Measurements from ENCODE around the gene SIPA1L2. TPM values are rescaled to one million over a fixed set of nuclear protein-coding genes. Genes with fewer than 3 reads are reported as not detected.

Gene SIPA1L2
- total and polyA plus RNA-seq, 5 donors from 2014 or later = 0.22 TPM; not detected in 4

DNA sequence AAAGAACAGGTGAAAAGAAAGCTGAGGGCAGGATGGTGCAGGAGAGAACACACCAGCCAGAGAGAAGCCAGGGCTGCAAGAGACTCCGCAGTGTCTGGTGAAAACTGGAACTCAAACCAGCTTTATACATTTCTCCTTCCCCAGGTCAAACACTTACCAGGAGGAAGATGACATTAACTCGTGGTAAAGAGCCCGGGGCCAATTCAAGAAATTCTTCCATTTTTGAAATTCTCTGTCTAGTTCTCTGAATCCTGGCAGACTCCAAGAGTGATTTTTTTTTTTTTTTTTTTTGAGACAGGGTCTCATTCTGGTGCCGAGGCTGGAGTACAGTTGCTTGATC is 25.8 kb upstream of the SIPA1L2 start:
- DNase-seq (no peak), ATAC-seq (ENCODE audit: low read depth in 2 of 2) (no peak)
- no peak overlapping the region for H3K4me3 ChIP-seq (ENCODE audit: low read depth, low read length)
- no peaks in the 10 kb centered on the region for H3K36me3 ChIP-seq (ENCODE audit: control insufficient read depth, insufficient read depth, low read length)
- H3K4me1 Mint-ChIP-seq = peaks cover 0 to 2% (median 0%) of the 10 kb centered on the region in 4 donors
- H3K27ac ChIP-seq (ENCODE audit: insufficient read depth, low read length, poor library complexity, severe bottlenecking) = no peak overlapping the region
- no peak overlapping the region for H3K27ac Mint-ChIP-seq
- no peak overlapping the region for H3K4me3 Mint-ChIP-seq
- no peaks in the 10 kb centered on the region for H3K4me1 ChIP-seq (ENCODE audit: control insufficient read depth, insufficient read depth, low read length, poor library complexity, severe bottlenecking)
- H3K27me3 ChIP-seq (ENCODE audit: control insufficient read depth, insufficient read depth, low read length) = peaks cover 9% of the 10 kb centered on the region
- peaks cover 0 to 3% (median 0%) of the 10 kb centered on the region in 7 donors for H3K9me3 Mint-ChIP-seq
- no peaks in the 10 kb centered on the region for H3K36me3 Mint-ChIP-seq
- peaks cover 24% of the 10 kb centered on the region for H3K27me3 Mint-ChIP-seq
- H3K9me3 ChIP-seq (ENCODE audit: control insufficient read depth in 2 of 2, low read length in 2 of 2) = no peaks in the 10 kb centered on the region

DNA sequence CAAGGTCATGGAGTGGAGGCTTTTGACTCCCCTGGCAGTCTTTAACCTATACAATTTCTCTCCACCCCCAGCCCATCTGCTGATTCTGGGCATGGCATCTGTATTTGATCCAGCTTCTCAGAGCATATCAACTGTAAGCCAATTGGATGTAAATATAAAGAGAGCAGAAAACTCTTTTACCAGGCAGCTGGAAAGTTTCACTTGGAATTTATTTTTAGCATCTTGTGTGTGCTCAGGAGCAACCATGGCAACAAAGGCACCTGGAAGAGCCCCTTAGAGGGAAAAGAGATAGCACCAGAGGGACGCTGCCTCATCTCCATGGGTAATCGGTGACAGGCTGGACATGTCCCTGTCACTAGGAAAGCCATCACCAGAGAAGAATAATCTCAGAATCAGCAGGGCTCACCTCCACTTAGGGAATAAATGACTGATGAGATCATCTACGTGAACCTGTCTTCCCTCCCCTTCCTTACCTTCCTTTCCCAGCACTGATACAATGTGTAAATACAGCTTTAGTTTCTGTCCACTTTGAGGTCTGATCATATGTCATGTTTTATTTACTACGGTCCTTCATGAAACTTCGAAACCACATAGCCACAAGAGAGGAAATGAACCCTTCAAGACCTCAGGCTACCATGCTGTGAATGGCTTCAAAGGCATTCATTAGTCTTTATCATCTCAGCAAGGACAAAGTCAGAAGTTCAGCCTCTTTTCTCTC is 25.3 kb upstream of the SIPA1L2 start:
- Histone ChIP-seq H3K4me1 (ENCODE audit: control insufficient read depth, insufficient read depth, low read length, poor library complexity, severe bottlenecking) (no peaks in the 10 kb centered on the region), H3K4me3 (ENCODE audit: low read depth, low read length) (no peak overlapping the region), H3K9me3 (ENCODE audit: control insufficient read depth in 2 of 2, low read length in 2 of 2) (no peaks in the 10 kb centered on the region), H3K36me3 (ENCODE audit: control insufficient read depth, insufficient read depth, low read length) (no peaks in the 10 kb centered on the region), H3K27me3 (ENCODE audit: control insufficient read depth, insufficient read depth, low read length) (peaks cover 6% of the 10 kb centered on the region), H3K27ac (ENCODE audit: insufficient read depth, low read length, poor library complexity, severe bottlenecking) (no peak overlapping the region)
- H3K4me3 Mint-ChIP-seq = no peak overlapping the region
- no peaks in the 10 kb centered on the region for H3K36me3 Mint-ChIP-seq
- peaks cover 20% of the 10 kb centered on the region for H3K27me3 Mint-ChIP-seq
- peaks cover 0 to 3% (median 0%) of the 10 kb centered on the region in 7 donors for H3K9me3 Mint-ChIP-seq
- H3K4me1 Mint-ChIP-seq = peaks cover 0 to 2% (median 0%) of the 10 kb centered on the region in 4 donors
- no peak overlapping the region for H3K27ac Mint-ChIP-seq
- ATAC-seq (ENCODE audit: low read depth in 2 of 2) = no peak
- DNase-seq = peak in 1 of 3 donors; percentile 6

DNA sequence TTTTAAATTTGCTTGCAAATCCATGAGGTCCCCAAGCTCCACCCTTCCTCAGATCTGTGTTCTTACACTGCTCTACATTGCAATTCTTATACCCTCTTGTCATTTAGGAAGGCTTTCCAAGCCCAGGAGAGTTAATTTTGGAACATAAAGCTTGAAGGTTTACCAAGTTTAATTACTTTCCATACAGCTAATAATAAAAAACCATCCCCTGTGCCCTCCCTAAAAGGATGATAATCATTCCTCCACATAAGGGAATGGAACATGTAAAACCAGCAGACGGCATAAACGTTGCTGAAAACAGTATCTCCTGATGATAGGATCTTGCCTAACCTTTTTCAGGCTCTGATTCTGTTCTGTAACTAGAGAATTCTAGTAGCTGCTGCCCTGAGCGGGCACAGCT is 23.9 kb upstream of the SIPA1L2 start:
- Histone ChIP-seq H3K4me3 (ENCODE audit: low read depth, low read length) (no peak overlapping the region), H3K27me3 (ENCODE audit: control insufficient read depth, insufficient read depth, low read length) (peaks cover 7% of the 10 kb centered on the region), H3K27ac (ENCODE audit: insufficient read depth, low read length, poor library complexity, severe bottlenecking) (no peak overlapping the region), H3K9me3 (ENCODE audit: control insufficient read depth in 2 of 2, low read length in 2 of 2) (no peaks in the 10 kb centered on the region), H3K4me1 (ENCODE audit: control insufficient read depth, insufficient read depth, low read length, poor library complexity, severe bottlenecking) (no peaks in the 10 kb centered on the region), H3K36me3 (ENCODE audit: control insufficient read depth, insufficient read depth, low read length) (no peaks in the 10 kb centered on the region)
- no peak for DNase-seq
- Mint-ChIP-seq H3K4me3 (no peak overlapping the region), H3K9me3 (peaks cover 0 to 3% (median 0%) of the 10 kb centered on the region in 7 donors), H3K27ac (no peak overlapping the region), H3K4me1 (peaks cover 0 to 2% (median 0%) of the 10 kb centered on the region in 4 donors), H3K27me3 (peaks cover 14% of the 10 kb centered on the region), H3K36me3 (no peaks in the 10 kb centered on the region)
- ATAC-seq (ENCODE audit: low read depth in 2 of 2) = no peak

DNA sequence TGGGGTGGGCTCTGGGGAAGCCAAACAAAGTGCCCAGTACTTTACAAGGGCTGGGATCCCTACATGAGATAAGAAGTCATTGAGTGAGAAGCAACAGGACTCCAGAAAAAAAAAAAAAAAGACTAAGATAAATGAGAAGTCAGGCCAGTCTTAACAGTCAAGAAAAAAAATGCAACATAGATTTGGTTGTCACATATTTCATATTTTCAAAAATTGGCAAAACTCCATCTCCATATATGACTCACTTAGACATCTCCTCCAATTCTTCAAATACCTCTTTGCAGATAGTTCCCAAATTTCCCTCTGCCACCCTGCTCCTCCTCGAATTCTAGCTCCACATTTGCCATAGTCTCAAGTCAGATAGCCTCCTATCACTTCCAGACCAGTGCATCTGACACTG is 20.9 kb upstream of the SIPA1L2 start:
- H3K9me3 Mint-ChIP-seq = no peaks in the 10 kb centered on the region
- Histone ChIP-seq H3K4me1 (ENCODE audit: control insufficient read depth, insufficient read depth, low read length, poor library complexity, severe bottlenecking) (no peaks in the 10 kb centered on the region), H3K9me3 (ENCODE audit: control insufficient read depth in 2 of 2, low read length in 2 of 2) (no peaks in the 10 kb centered on the region), H3K4me3 (ENCODE audit: low read depth, low read length) (no peak overlapping the region), H3K27me3 (ENCODE audit: control insufficient read depth, insufficient read depth, low read length) (peaks cover 7% of the 10 kb centered on the region), H3K27ac (ENCODE audit: insufficient read depth, low read length, poor library complexity, severe bottlenecking) (no peak overlapping the region), H3K36me3 (ENCODE audit: control insufficient read depth, insufficient read depth, low read length) (no peaks in the 10 kb centered on the region)
- H3K4me1 Mint-ChIP-seq = peaks cover 0 to 2% (median 0%) of the 10 kb centered on the region in 4 donors
- no peaks in the 10 kb centered on the region for H3K36me3 Mint-ChIP-seq
- H3K4me3 Mint-ChIP-seq = no peak overlapping the region
- ATAC-seq (ENCODE audit: low read depth in 2 of 2) (no peak), DNase-seq (no peak)
- H3K27ac Mint-ChIP-seq = no peak overlapping the region
- H3K27me3 Mint-ChIP-seq = peaks cover 13% of the 10 kb centered on the region

DNA sequence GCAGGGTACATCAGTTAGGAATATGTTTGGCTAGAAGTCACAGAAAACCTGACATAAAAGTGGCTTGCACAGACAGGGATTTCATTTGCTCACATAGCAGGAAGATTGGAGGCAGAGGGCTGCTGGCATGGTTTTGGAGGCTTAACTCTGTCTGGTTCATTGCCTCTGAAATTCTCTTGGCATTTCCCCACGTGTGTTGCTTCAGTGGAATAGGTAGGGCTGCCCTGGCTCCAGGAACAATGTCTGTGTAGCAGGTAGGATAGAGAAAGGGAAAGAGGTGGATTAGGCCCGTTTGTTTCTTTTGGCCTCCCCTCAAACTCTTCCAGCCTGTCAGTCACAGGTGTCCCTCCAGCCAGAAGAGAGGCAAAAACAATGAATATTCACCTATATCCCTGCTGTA is 20.5 kb upstream of the SIPA1L2 start:
- Mint-ChIP-seq H3K27ac (no peak overlapping the region), H3K4me1 (peaks cover 0 to 1% (median 0%) of the 10 kb centered on the region in 4 donors), H3K27me3 (peaks cover 17% of the 10 kb centered on the region), H3K4me3 (no peak overlapping the region), H3K9me3 (no peaks in the 10 kb centered on the region), H3K36me3 (no peaks in the 10 kb centered on the region)
- no peak overlapping the region for H3K27ac ChIP-seq (ENCODE audit: insufficient read depth, low read length, poor library complexity, severe bottlenecking)
- no peaks in the 10 kb centered on the region for H3K9me3 ChIP-seq (ENCODE audit: control insufficient read depth in 2 of 2, low read length in 2 of 2)
- DNase-seq (no peak), ATAC-seq (ENCODE audit: low read depth in 2 of 2) (no peak)
- H3K36me3 ChIP-seq (ENCODE audit: control insufficient read depth, insufficient read depth, low read length) = no peaks in the 10 kb centered on the region
- no peaks in the 10 kb centered on the region for H3K4me1 ChIP-seq (ENCODE audit: control insufficient read depth, insufficient read depth, low read length, poor library complexity, severe bottlenecking)
- peaks cover 6% of the 10 kb centered on the region for H3K27me3 ChIP-seq (ENCODE audit: control insufficient read depth, insufficient read depth, low read length)
- no peak overlapping the region for H3K4me3 ChIP-seq (ENCODE audit: low read depth, low read length)

DNA sequence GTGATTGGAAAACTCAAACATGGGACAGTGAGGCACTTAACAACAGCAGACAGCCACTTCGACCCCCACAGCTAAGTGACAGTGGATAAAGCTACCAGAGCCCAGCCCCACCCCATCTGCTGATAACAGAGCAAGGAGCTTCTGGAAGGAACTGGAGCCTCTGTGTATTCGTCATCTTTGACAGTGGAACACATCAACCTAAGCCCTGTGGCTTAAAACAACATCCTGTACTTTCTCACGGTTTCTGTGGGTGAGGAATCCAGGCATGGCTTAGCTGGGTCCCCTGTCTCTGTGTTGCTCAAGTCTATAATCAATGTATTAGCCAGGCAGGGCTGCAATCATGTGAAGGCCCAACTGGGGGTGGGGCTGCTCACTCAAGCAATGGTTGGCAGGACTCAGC is 18.4 kb upstream of the SIPA1L2 start:
- H3K27ac Mint-ChIP-seq = no peak overlapping the region
- H3K27me3 Mint-ChIP-seq = peaks cover 12% of the 10 kb centered on the region
- peaks cover 4% of the 10 kb centered on the region for H3K27me3 ChIP-seq (ENCODE audit: control insufficient read depth, insufficient read depth, low read length)
- H3K36me3 Mint-ChIP-seq = no peaks in the 10 kb centered on the region
- no peak for DNase-seq
- H3K36me3 ChIP-seq (ENCODE audit: control insufficient read depth, insufficient read depth, low read length) = no peaks in the 10 kb centered on the region
- H3K27ac ChIP-seq (ENCODE audit: insufficient read depth, low read length, poor library complexity, severe bottlenecking) = no peak overlapping the region
- no peaks in the 10 kb centered on the region for H3K4me1 ChIP-seq (ENCODE audit: control insufficient read depth, insufficient read depth, low read length, poor library complexity, severe bottlenecking)
- no peak overlapping the region for H3K4me3 Mint-ChIP-seq
- no peaks in the 10 kb centered on the region for H3K9me3 ChIP-seq (ENCODE audit: control insufficient read depth in 2 of 2, low read length in 2 of 2)
- peaks cover 0 to 1% (median 0%) of the 10 kb centered on the region in 7 donors for H3K9me3 Mint-ChIP-seq
- ATAC-seq (ENCODE audit: low read depth in 2 of 2) = no peak
- no peaks in the 10 kb centered on the region for H3K4me1 Mint-ChIP-seq
- no peak overlapping the region for H3K4me3 ChIP-seq (ENCODE audit: low read depth, low read length)

DNA sequence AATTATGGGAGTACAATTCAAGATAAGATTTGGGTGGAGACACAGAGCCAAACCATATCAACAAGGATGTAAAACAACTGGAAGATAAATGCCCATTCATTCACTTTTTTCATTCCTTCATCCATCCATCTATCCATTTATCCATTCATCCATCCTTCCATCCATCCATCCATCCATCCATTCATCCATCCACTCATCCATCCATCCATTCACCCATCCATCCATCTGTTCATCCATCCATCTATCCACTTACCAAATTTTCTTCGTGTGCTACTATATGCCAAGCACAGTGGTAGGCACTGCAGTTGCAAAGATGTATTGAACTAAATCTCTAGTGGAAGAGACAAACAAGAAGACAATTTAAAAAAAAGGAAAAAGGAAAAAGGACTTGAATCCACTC is 14.3 kb upstream of the SIPA1L2 start:
- Histone ChIP-seq H3K9me3 (ENCODE audit: control insufficient read depth in 2 of 2, low read length in 2 of 2) (no peaks in the 10 kb centered on the region), H3K4me1 (ENCODE audit: control insufficient read depth, insufficient read depth, low read length, poor library complexity, severe bottlenecking) (no peaks in the 10 kb centered on the region), H3K36me3 (ENCODE audit: control insufficient read depth, insufficient read depth, low read length) (no peaks in the 10 kb centered on the region), H3K27me3 (ENCODE audit: control insufficient read depth, insufficient read depth, low read length) (peaks cover 5% of the 10 kb centered on the region), H3K27ac (ENCODE audit: insufficient read depth, low read length, poor library complexity, severe bottlenecking) (no peak overlapping the region), H3K4me3 (ENCODE audit: low read depth, low read length) (no peak overlapping the region)
- Mint-ChIP-seq H3K27me3 (peaks cover 23% of the 10 kb centered on the region), H3K9me3 (peaks cover 0 to 2% (median 0%) of the 10 kb centered on the region in 7 donors), H3K4me3 (no peak overlapping the region), H3K4me1 (no peaks in the 10 kb centered on the region), H3K27ac (no peak overlapping the region), H3K36me3 (no peaks in the 10 kb centered on the region)
- ATAC-seq (ENCODE audit: low read depth in 2 of 2) = no peak
- DNase-seq = no peak

DNA sequence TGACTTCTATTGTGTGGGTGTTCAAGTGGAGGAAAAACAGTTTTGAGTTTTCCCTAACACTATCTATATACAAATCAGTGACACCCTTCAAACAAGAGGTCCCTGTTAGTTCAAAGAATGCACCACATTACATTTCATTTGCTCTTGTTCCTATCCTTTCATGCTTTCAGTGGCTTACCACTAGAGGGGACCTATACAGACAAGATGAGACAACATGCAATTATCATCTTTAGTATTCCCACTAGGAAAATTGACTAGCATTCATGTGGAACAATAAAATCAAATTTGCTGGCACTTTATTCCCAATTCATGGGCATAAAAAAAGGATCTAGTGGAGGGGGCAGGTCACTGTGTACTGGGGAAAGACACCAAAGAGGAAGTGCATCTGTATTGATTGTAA is 13.3 kb upstream of the SIPA1L2 start:
- Mint-ChIP-seq H3K27me3 (peaks cover 23% of the 10 kb centered on the region), H3K4me1 (no peaks in the 10 kb centered on the region), H3K27ac (no peak overlapping the region), H3K4me3 (no peak overlapping the region), H3K36me3 (no peaks in the 10 kb centered on the region), H3K9me3 (peaks cover 0 to 2% (median 0%) of the 10 kb centered on the region in 7 donors)
- Histone ChIP-seq H3K4me1 (ENCODE audit: control insufficient read depth, insufficient read depth, low read length, poor library complexity, severe bottlenecking) (no peaks in the 10 kb centered on the region), H3K9me3 (ENCODE audit: control insufficient read depth in 2 of 2, low read length in 2 of 2) (no peaks in the 10 kb centered on the region), H3K36me3 (ENCODE audit: control insufficient read depth, insufficient read depth, low read length) (no peaks in the 10 kb centered on the region), H3K27ac (ENCODE audit: insufficient read depth, low read length, poor library complexity, severe bottlenecking) (no peak overlapping the region), H3K4me3 (ENCODE audit: low read depth, low read length) (no peak overlapping the region), H3K27me3 (ENCODE audit: control insufficient read depth, insufficient read depth, low read length) (peaks cover 8% of the 10 kb centered on the region)
- no peak for DNase-seq
- ATAC-seq (ENCODE audit: low read depth in 2 of 2) = no peak
